Fibroblast of lung (primary cell): ENCODE results near the gene LMNB1. TPM values are rescaled to one million over a fixed set of nuclear protein-coding genes. Genes with fewer than 3 reads are reported as not detected.

Experiments used
- DNase-seq, 2 donors: peaks; one replicate each; pipeline versions ENCODE4 v3.0.0 to v3.0.0-alpha.2; 2010; ENCODE audit warnings: low read depth in 2 of 2
- H2AFZ ChIP-seq: 2 replicates; pipeline ENCODE4 v1.5.1; 2012; ENCODE audit warnings: low read length, control low read depth, inconsistent platforms
- H3K27ac ChIP-seq: 2 replicates; pipeline ENCODE4 v1.5.1; 2011; ENCODE audit warnings: low read length, control low read depth; ENCODE audit not compliant: insufficient read depth
- H3K27me3 ChIP-seq: 2 replicates; pipeline ENCODE4 v1.5.1; 2011; ENCODE audit warnings: mild to moderate bottlenecking, low read length; ENCODE audit not compliant: control insufficient read depth, insufficient read depth
- H3K36me3 ChIP-seq: 2 replicates; pipeline ENCODE4 v1.5.1; 2011; ENCODE audit warnings: low read length; ENCODE audit not compliant: control insufficient read depth, insufficient read depth
- H3K4me1 ChIP-seq: 2 replicates; pipeline ENCODE4 v1.5.1; 2011; ENCODE audit warnings: low read length; ENCODE audit not compliant: control insufficient read depth, insufficient read depth; ENCODE audit errors: extremely low read depth
- H3K4me2 ChIP-seq: 2 replicates; pipeline ENCODE4 v1.5.1; 2011; ENCODE audit warnings: low read length, control low read depth; ENCODE audit not compliant: insufficient read depth; ENCODE audit errors: extremely low read depth
- H3K4me3 ChIP-seq, 4 experiments: fragments of 200-600 bp in 1 of 4; sonication (generic) in 1 of 4; replicated peaks in 1 of 4; 2 replicates each; pipeline ENCODE4 v1.5.1; 2011 to 2016; ENCODE audit warnings: low read length in 4 of 4, low read depth in 3 of 4, mild to moderate bottlenecking in 3 of 4, control low read depth in 2 of 4, inconsistent platforms in 1 of 4, mixed read lengths in 1 of 4; ENCODE audit not compliant: insufficient read depth in 1 of 4; ENCODE audit errors: control extremely low read depth in 1 of 4
- H3K79me2 ChIP-seq: 2 replicates; pipeline ENCODE4 v1.5.1; 2012; ENCODE audit warnings: mild to moderate bottlenecking, low read length, inconsistent platforms; ENCODE audit not compliant: control insufficient read depth, insufficient read depth
- H3K9ac ChIP-seq: 2 replicates; pipeline ENCODE4 v1.5.1; 2011; ENCODE audit warnings: mild to moderate bottlenecking, low read length, control low read depth; ENCODE audit not compliant: insufficient read depth
- H3K9me3 ChIP-seq: 2 replicates; pipeline ENCODE4 v1.5.1; 2012; ENCODE audit warnings: low read depth, low read length; ENCODE audit not compliant: control insufficient read depth, insufficient read depth
- H4K20me1 ChIP-seq: 2 replicates; pipeline ENCODE4 v1.5.1; 2011; ENCODE audit warnings: low read length; ENCODE audit not compliant: control insufficient read depth, insufficient read depth; ENCODE audit errors: extremely low read depth
- CTCF ChIP-seq, 2 donors: IDR thresholded peaks in 1 of 2; conservative IDR thresholded peaks in 1 of 2; 1 replicate in 1 of 2; 2 replicates in 1 of 2; pipeline ENCODE4 v1.5.1; 2011 to 2012; ENCODE audit warnings: low read length in 2 of 2, control low read depth in 1 of 2, inconsistent platforms in 1 of 2, low read depth in 1 of 2, mild to moderate bottlenecking in 1 of 2
- EZH2 ChIP-seq: IDR thresholded peaks from 2 replicates; pipeline ENCODE4 v1.5.1; 2012; ENCODE audit warnings: low read length, control low read depth, mild to moderate bottlenecking; ENCODE audit errors: missing control alignments
- polyA plus RNA-seq, 2 donors: library from polyadenylated mRNA; depleted of rRNA in 1 of 2; stranded (reverse) in 1 of 2; unstranded in 1 of 2; fragments of >200 nt; gene quantifications; 2 replicates each; pipeline ENCODE4 v1.2.1, GENCODE V29; 2011 to 2012; ENCODE audit warnings: missing spikeins in 1 of 2
- total RNA-seq: library from RNA; depleted of rRNA; stranded (reverse); fragments of >200 nt; gene quantifications from 2 replicates; pipeline ENCODE4 v1.2.1, GENCODE V29; 2014

LMNB1 gene
- total and polyA plus RNA-seq, 2 donors (not counting 1 experiment from before 2014, with no cell fraction given): 17.3 to 17.5 TPM

DNA sequence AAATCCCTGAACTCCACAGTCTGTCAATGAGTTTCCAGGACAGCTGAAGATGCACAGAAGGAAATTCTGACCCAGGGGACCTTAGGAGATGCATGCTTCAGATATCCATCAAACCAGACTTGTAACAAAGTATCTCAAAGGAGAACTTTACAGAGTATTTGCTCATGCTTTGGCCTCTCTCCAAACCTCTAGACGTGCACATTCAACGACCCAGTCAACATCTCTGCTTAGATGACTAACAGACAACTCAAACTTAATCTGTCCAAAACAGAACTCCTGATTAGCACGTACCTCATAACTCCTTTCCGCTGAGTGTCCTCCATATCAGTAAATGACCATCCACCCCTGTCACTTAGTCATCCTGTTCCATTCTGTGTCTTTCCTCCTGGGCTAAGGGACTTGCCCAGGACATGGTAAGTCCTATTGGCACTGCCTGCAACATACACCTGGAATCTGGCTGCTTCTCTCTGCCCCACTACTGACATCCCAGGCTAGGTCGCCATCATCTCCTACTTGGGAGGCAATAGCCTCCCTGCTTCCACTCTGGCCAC lies 107.4 kb downstream of the LMNB1 start:
- no peak overlapping the region for H3K4me3 ChIP-seq
- H3K9ac ChIP-seq: no peak overlapping the region
- H3K4me1 ChIP-seq: peaks cover 5% of the 10 kb centered on the region
- no peak for TF ChIP-seq CTCF (conservative IDR thresholded peaks at IDR 0.05 in 1 of 2, IDR thresholded peaks at IDR 0.05 in 1 of 2; ENCODE audit: low read depth in 1 of 2, low read length in 2 of 2)
- TF ChIP-seq EZH2: no peak
- no peaks in the 10 kb centered on the region for H3K36me3 ChIP-seq
- DNase-seq: peak; percentile 84 to 89
- H3K4me2 ChIP-seq: peak overlapping the region; percentile 33
- H3K27ac ChIP-seq: no peak overlapping the region
- no peaks in the 10 kb centered on the region for H3K27me3 ChIP-seq
- no peak overlapping the region for H2AFZ ChIP-seq
- H3K79me2 ChIP-seq: no peaks in the 10 kb centered on the region
- no peaks in the 10 kb centered on the region for H4K20me1 ChIP-seq
- no peaks in the 10 kb centered on the region for H3K9me3 ChIP-seq

Other genes with a start within 250 kb of the LMNB1 start
- 39.5 and 44.8 TPM in 2 replicates for gene ALDH7A1, start 181.9 kb upstream of the LMNB1 start, total RNA-seq
- gene ALDH7A1, start 181.9 kb upstream of the LMNB1 start, polyA plus RNA-seq: 53.3 and 74.9 TPM in 2 replicates
- 51.4 and 54.5 TPM in 2 replicates for gene PHAX, start 176.2 kb upstream of the LMNB1 start, total RNA-seq
- gene PHAX, start 176.2 kb upstream of the LMNB1 start, polyA plus RNA-seq: 103 TPM in 2 replicates